GM12875 (cell line): Measurements from ENCODE around the gene PPFIA2.

Experiments
- H3K4me3 ChIP-seq: one replicate; pipeline ENCODE4 v1.5.1; 2011; ENCODE audit warnings: low read depth, low read length, control low read depth
- CTCF ChIP-seq: IDR thresholded peaks from 2 replicates; pipeline ENCODE4 v1.5.1; 2011; ENCODE audit warnings: low read depth, mild to moderate bottlenecking, control low read depth, inconsistent platforms, low read length, moderate library complexity, borderline replicate concordance; ENCODE audit not compliant: insufficient read depth

PPFIA2 gene

GRCh38 chr12:81530352-81530751 is 228.8 kb downstream of the PPFIA2 start:
- no peak for TF ChIP-seq CTCF
- H3K4me3 ChIP-seq = no peak overlapping the region

GRCh38 chr12:81520064-81520945 is 238.8 kb downstream of the PPFIA2 start:
- no peak for TF ChIP-seq CTCF
- H3K4me3 ChIP-seq = no peak overlapping the region

- TF ChIP-seq CTCF = no peak
- no peak overlapping the region for H3K4me3 ChIP-seq
These were observed 240.5 kb downstream of the PPFIA2 start for GRCh38 chr12:81518638-81519037.

GRCh38 chr12:81517296-81517695 is 241.9 kb downstream of the PPFIA2 start:
- H3K4me3 ChIP-seq = no peak overlapping the region
- no peak for TF ChIP-seq CTCF

- no peak overlapping the region for H3K4me3 ChIP-seq
- no peak for TF ChIP-seq CTCF
These were observed 256.0 kb downstream of the PPFIA2 start for GRCh38 chr12:81502912-81503695.

- no peak for TF ChIP-seq CTCF
- H3K4me3 ChIP-seq = no peak overlapping the region
These were observed 258.4 kb downstream of the PPFIA2 start for GRCh38 chr12:81500788-81501187.

- no peak for TF ChIP-seq CTCF
- no peak overlapping the region for H3K4me3 ChIP-seq
These were observed 259.3 kb downstream of the PPFIA2 start for GRCh38 chr12:81499809-81500208.
